Peyer's patch (tissue), 4 donors: ENCODE measurements around the gene PPP3R1. TPM values are rescaled to one million over a fixed set of nuclear protein-coding genes. Genes with fewer than 3 reads are reported as not detected.

ENCODE experiments used
- DNase-seq, 3 donors: peaks; one replicate each; pipeline ENCODE4 v3.0.0-alpha.2; 2017 to 2019
- H3K27ac ChIP-seq, 4 donors: fragments of 200-600 bp; sonication (generic); one replicate each; pipeline ENCODE4 v1.5.1; 2016 to 2019
- H3K27me3 ChIP-seq, 2 donors: fragments of 200-600 bp; sonication (generic); one replicate each; pipeline ENCODE4 v1.5.1; 2019
- H3K36me3 ChIP-seq, 3 donors: fragments of 200-600 bp; sonication (generic); one replicate each; pipeline ENCODE4 v1.5.1; 2016 to 2019
- H3K4me1 ChIP-seq, 4 donors: fragments of 200-600 bp; sonication (generic); one replicate each; pipeline ENCODE4 v1.5.1; 2016 to 2019
- H3K4me3 ChIP-seq, 4 donors: fragments of 200-600 bp; sonication (generic); 1 replicate in 3 of 4; 2 replicates in 1 of 4; pipeline ENCODE4 v1.5.1; 2016 to 2019; ENCODE audit warnings: mild to moderate bottlenecking in 1 of 4
- H3K9me3 ChIP-seq, 4 donors: fragments of 200-600 bp; sonication (generic); one replicate each; pipeline ENCODE4 v1.5.1; 2016 to 2019; ENCODE audit warnings: mild to moderate bottlenecking in 1 of 4
- POLR2A ChIP-seq, 2 donors: fragments of 450-650 bp; IDR thresholded peaks; one replicate each; pipeline ENCODE4 v1.5.1; 2017; ENCODE audit warnings: antibody characterized with exemption in 2 of 2, mild to moderate bottlenecking in 2 of 2, moderate library complexity in 2 of 2
- total RNA-seq, 4 donors: library from RNA; depleted of rRNA; stranded (reverse); fragments of >200 nt; gene quantifications; one replicate each; pipeline ENCODE4 v1.1.0, GENCODE V29; 2016
- TF ChIP-seq, protein P1 (sequence below), 6 experiments: fragments of 450-650 bp in 4 of 6; fragments of 200-600 bp in 2 of 6; sonication (generic) in 1 of 6; IDR thresholded peaks; one replicate each; pipeline ENCODE4 v1.5.1; 2017 to 2019; ENCODE audit warnings: antibody characterized with exemption in 6 of 6, mild to moderate bottlenecking in 3 of 6, moderate library complexity in 1 of 6

PPP3R1 gene
- total RNA-seq, 4 donors from 2014 or later: 18.5 to 33.8 (median 25.4) TPM

GRCh38 chr2:68196120-68196716, 56.1 kb downstream of the PPP3R1 start:
- DNase-seq: peak in 2 of 3 donors; percentile 45 to 76
- Histone ChIP-seq H3K27me3 (no peaks in the 10 kb centered on the region), H3K9me3 (no peaks in the 10 kb centered on the region), H3K4me3 (no peak overlapping the region), H3K36me3 (no peaks in the 10 kb centered on the region), H3K27ac (no peak overlapping the region), H3K4me1 (peaks cover 0 to 25% (median 6%) of the 10 kb centered on the region in 4 donors)
- TF ChIP-seq POLR2A (IDR thresholded peaks at IDR 0.05): no peak
- TF ChIP-seq, protein P1, sequence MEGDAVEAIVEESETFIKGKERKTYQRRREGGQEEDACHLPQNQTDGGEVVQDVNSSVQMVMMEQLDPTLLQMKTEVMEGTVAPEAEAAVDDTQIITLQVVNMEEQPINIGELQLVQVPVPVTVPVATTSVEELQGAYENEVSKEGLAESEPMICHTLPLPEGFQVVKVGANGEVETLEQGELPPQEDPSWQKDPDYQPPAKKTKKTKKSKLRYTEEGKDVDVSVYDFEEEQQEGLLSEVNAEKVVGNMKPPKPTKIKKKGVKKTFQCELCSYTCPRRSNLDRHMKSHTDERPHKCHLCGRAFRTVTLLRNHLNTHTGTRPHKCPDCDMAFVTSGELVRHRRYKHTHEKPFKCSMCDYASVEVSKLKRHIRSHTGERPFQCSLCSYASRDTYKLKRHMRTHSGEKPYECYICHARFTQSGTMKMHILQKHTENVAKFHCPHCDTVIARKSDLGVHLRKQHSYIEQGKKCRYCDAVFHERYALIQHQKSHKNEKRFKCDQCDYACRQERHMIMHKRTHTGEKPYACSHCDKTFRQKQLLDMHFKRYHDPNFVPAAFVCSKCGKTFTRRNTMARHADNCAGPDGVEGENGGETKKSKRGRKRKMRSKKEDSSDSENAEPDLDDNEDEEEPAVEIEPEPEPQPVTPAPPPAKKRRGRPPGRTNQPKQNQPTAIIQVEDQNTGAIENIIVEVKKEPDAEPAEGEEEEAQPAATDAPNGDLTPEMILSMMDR (IDR thresholded peaks at IDR 0.05): peak in 4 of 6 experiments; percentile 63 to 88 (median 68)

- no peaks in the 10 kb centered on the region for H3K27me3 ChIP-seq
- DNase-seq: no peak
- no peaks in the 10 kb centered on the region for H3K36me3 ChIP-seq
- H3K27ac ChIP-seq: no peak overlapping the region
- TF ChIP-seq POLR2A (IDR thresholded peaks at IDR 0.05): no peak
- TF ChIP-seq, protein P1 (IDR thresholded peaks at IDR 0.05): no peak
- peaks cover 0 to 34% (median 6%) of the 10 kb centered on the region in 4 donors for H3K4me1 ChIP-seq
- H3K4me3 ChIP-seq: no peak overlapping the region
- H3K9me3 ChIP-seq: no peaks in the 10 kb centered on the region
Measured at GRCh38 chr2:68195096-68195495, 57.2 kb downstream of the PPP3R1 start.

DNA sequence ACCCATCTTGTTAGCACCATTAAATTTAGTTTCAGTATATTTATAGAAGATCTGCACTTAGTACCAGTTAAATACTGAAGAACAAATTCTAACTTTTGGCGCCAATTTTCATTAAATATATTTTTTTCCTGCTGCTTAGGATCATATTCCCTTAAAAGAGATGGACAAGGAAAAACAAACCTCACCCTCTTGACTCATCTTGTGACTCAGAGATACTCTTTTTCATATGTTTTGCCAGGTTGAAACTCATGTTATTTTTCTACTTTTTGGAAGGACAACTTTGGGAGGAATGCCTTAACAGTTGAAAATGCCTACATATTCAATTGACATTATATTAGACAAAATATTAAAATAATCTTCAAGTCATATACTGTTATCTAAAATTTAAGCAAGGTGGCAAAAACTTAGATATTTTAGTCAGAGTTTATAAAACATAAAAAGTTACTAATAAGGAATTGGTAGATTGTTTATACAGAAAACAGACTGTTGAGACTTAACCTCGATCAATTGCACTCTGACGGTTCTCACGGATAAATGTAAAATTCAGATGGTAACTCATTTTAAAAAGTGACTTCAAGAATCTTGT, 58.5 kb downstream of the PPP3R1 start:
- Histone ChIP-seq H3K9me3 (no peaks in the 10 kb centered on the region), H3K4me3 (no peak overlapping the region), H3K27ac (no peak overlapping the region), H3K36me3 (no peaks in the 10 kb centered on the region), H3K27me3 (no peaks in the 10 kb centered on the region), H3K4me1 (peaks cover 0 to 38% (median 6%) of the 10 kb centered on the region in 4 donors)
- no peak for DNase-seq
- TF ChIP-seq, protein P1 (IDR thresholded peaks at IDR 0.05): no peak

DNA sequence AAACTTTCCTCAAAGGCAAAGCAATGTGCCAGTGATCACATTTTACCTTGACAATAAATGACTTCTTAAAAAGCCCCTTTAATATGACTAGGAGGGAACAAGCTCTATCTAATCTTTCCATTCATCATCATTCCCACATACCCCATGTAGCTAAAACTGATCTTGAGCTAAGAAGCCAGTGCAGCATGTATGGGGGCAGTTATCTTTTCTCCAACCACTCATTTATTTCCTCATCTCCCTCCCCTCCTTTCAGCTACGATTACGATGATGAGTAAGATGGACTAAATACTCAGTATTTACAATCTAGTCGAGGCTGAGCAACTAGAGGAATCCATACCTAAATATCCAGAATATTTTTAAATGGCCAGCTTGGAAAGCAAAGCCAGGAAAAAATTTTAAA, 59.2 kb downstream of the PPP3R1 start:
- no peak for TF ChIP-seq POLR2A (IDR thresholded peaks at IDR 0.05)
- TF ChIP-seq, protein P1 (IDR thresholded peaks at IDR 0.05): no peak
- DNase-seq: no peak
- H3K9me3 ChIP-seq: no peaks in the 10 kb centered on the region
- no peak overlapping the region for H3K27ac ChIP-seq
- no peak overlapping the region for H3K4me3 ChIP-seq
- H3K36me3 ChIP-seq: no peaks in the 10 kb centered on the region
- peaks cover 0 to 40% (median 6%) of the 10 kb centered on the region in 4 donors for H3K4me1 ChIP-seq
- H3K27me3 ChIP-seq: no peaks in the 10 kb centered on the region

- no peak for TF ChIP-seq POLR2A (IDR thresholded peaks at IDR 0.05)
- TF ChIP-seq, protein P1 (IDR thresholded peaks at IDR 0.05): no peak
- Histone ChIP-seq H3K36me3 (peaks cover 0 to 3% (median 0%) of the 10 kb centered on the region in 3 donors), H3K9me3 (no peaks in the 10 kb centered on the region), H3K27me3 (no peaks in the 10 kb centered on the region), H3K27ac (no peak overlapping the region), H3K4me3 (no peak overlapping the region), H3K4me1 (peaks cover 0 to 40% (median 6%) of the 10 kb centered on the region in 4 donors)
- no peak for DNase-seq
Measured at GRCh38 chr2:68190991-68191731, 61.2 kb downstream of the PPP3R1 start.
